ENCODE measurements around the gene PTCHD1. TPM values are rescaled to one million over a fixed set of nuclear protein-coding genes. Genes with fewer than 3 reads are reported as not detected.

PTCHD1 gene
- total RNA-seq: not detected

GRCh38 chrX:23334848-23335599, at the start of gene PTCHD1:
TSS of gene PTCHD1 (plus strand) at chrX:23334849. CDS start at chrX:23334876, 27 bp downstream.
- Mint-ChIP-seq H3K4me1 (ENCODE audit: low read depth) (peaks cover 8% of the 10 kb centered on the region), H3K9me3 (no peaks in the 10 kb centered on the region), H3K27me3 (ENCODE audit: low read depth) (peaks cover 49% of the 10 kb centered on the region), H3K4me3 (peak within 1 kb of the TSS; percentile 37), H3K36me3 (ENCODE audit: low read depth) (no peaks in the 10 kb centered on the region), H3K27ac (no peak within 1 kb of the TSS)
- intact Hi-C loops (cut with micrococcal nuclease): loop anchor here (10.0 kb wide), 1 partner anchor 300 kb away; no protein-coding TSS in a partner anchor
- no peak for DNase-seq
- CTCF ChIA-PET: no interaction called here

- intact Hi-C loops (cut with micrococcal nuclease): no loop called here
- no peak for DNase-seq
- Mint-ChIP-seq H3K36me3 (ENCODE audit: low read depth) (no peaks in the 10 kb centered on the region), H3K27me3 (ENCODE audit: low read depth) (no peaks in the 10 kb centered on the region), H3K4me1 (ENCODE audit: low read depth) (no peaks in the 10 kb centered on the region), H3K27ac (no peak overlapping the region), H3K9me3 (no peaks in the 10 kb centered on the region), H3K4me3 (no peak overlapping the region)
- CTCF ChIA-PET: no interaction called here
These were observed 47.9 kb upstream of the PTCHD1 start for GRCh38 chrX:23286731-23287130.

GRCh38 chrX:23287191-23287725, 47.4 kb upstream of the PTCHD1 start:
- CTCF ChIA-PET: no interaction called here
- H3K27me3 Mint-ChIP-seq (ENCODE audit: low read depth): no peaks in the 10 kb centered on the region
- H3K4me1 Mint-ChIP-seq (ENCODE audit: low read depth): no peaks in the 10 kb centered on the region
- no peak for DNase-seq
- H3K9me3 Mint-ChIP-seq: no peaks in the 10 kb centered on the region
- H3K4me3 Mint-ChIP-seq: no peak overlapping the region
- intact Hi-C loops (cut with micrococcal nuclease): no loop called here
- H3K36me3 Mint-ChIP-seq (ENCODE audit: low read depth): no peaks in the 10 kb centered on the region
- H3K27ac Mint-ChIP-seq: no peak overlapping the region

- Mint-ChIP-seq H3K9me3 (no peaks in the 10 kb centered on the region), H3K4me1 (ENCODE audit: low read depth) (no peaks in the 10 kb centered on the region), H3K27me3 (ENCODE audit: low read depth) (no peaks in the 10 kb centered on the region), H3K36me3 (ENCODE audit: low read depth) (no peaks in the 10 kb centered on the region), H3K27ac (no peak overlapping the region), H3K4me3 (no peak overlapping the region)
- CTCF ChIA-PET: no interaction called here
- no peak for DNase-seq
- intact Hi-C loops (cut with micrococcal nuclease): no loop called here
These were observed 42.2 kb upstream of the PTCHD1 start for GRCh38 chrX:23292354-23292987.

- no peak overlapping the region for H3K27ac Mint-ChIP-seq
- H3K36me3 Mint-ChIP-seq (ENCODE audit: low read depth): no peaks in the 10 kb centered on the region
- no peak for DNase-seq
- intact Hi-C loops (cut with micrococcal nuclease): no loop called here
- CTCF ChIA-PET: no interaction called here
- no peaks in the 10 kb centered on the region for H3K9me3 Mint-ChIP-seq
- H3K4me1 Mint-ChIP-seq (ENCODE audit: low read depth): no peaks in the 10 kb centered on the region
- no peak overlapping the region for H3K4me3 Mint-ChIP-seq
- H3K27me3 Mint-ChIP-seq (ENCODE audit: low read depth): no peaks in the 10 kb centered on the region
These were observed 41.5 kb upstream of the PTCHD1 start for GRCh38 chrX:23292988-23293651.

GRCh38 chrX:23304881-23305280, 29.8 kb upstream of the PTCHD1 start:
- no peak for DNase-seq
- CTCF ChIA-PET: interaction anchor here (1.0 kb wide), 1 partner anchor 35 kb away, joined by 3 read pairs; no protein-coding TSS in a partner anchor
- Mint-ChIP-seq H3K27me3 (ENCODE audit: low read depth) (peaks cover 3% of the 10 kb centered on the region), H3K36me3 (ENCODE audit: low read depth) (no peaks in the 10 kb centered on the region), H3K4me1 (ENCODE audit: low read depth) (no peaks in the 10 kb centered on the region), H3K27ac (no peak overlapping the region), H3K4me3 (no peak overlapping the region), H3K9me3 (no peaks in the 10 kb centered on the region)
- intact Hi-C loops (cut with micrococcal nuclease): no loop called here

- CTCF ChIA-PET: no interaction called here
- Mint-ChIP-seq H3K27me3 (ENCODE audit: low read depth) (no peaks in the 10 kb centered on the region), H3K4me1 (ENCODE audit: low read depth) (no peaks in the 10 kb centered on the region), H3K9me3 (no peaks in the 10 kb centered on the region), H3K4me3 (no peak overlapping the region), H3K27ac (no peak overlapping the region), H3K36me3 (ENCODE audit: low read depth) (no peaks in the 10 kb centered on the region)
- no peak for DNase-seq
- intact Hi-C loops (cut with micrococcal nuclease): no loop called here
These were observed 22.9 kb upstream of the PTCHD1 start for GRCh38 chrX:23311731-23312130.

GRCh38 chrX:23312136-23312535, 22.5 kb upstream of the PTCHD1 start:
- Mint-ChIP-seq H3K4me1 (ENCODE audit: low read depth) (no peaks in the 10 kb centered on the region), H3K27ac (no peak overlapping the region), H3K27me3 (ENCODE audit: low read depth) (no peaks in the 10 kb centered on the region), H3K36me3 (ENCODE audit: low read depth) (no peaks in the 10 kb centered on the region), H3K4me3 (no peak overlapping the region), H3K9me3 (no peaks in the 10 kb centered on the region)
- DNase-seq: no peak
- CTCF ChIA-PET: no interaction called here
- intact Hi-C loops (cut with micrococcal nuclease): no loop called here

GRCh38 chrX:23317799-23318724, 16.6 kb upstream of the PTCHD1 start:
- no peak overlapping the region for H3K4me3 Mint-ChIP-seq
- H3K27ac Mint-ChIP-seq: no peak overlapping the region
- H3K36me3 Mint-ChIP-seq (ENCODE audit: low read depth): no peaks in the 10 kb centered on the region
- H3K9me3 Mint-ChIP-seq: no peaks in the 10 kb centered on the region
- intact Hi-C loops (cut with micrococcal nuclease): no loop called here
- peak; percentile 35 for DNase-seq
- H3K27me3 Mint-ChIP-seq (ENCODE audit: low read depth): no peaks in the 10 kb centered on the region
- CTCF ChIA-PET: interaction anchor here (0.6 to 1.1 kb wide), 7 partner anchors 9 to 1333 kb away, joined by 3 to 4 read pairs (median 3); no protein-coding TSS in a partner anchor
- no peaks in the 10 kb centered on the region for H3K4me1 Mint-ChIP-seq (ENCODE audit: low read depth)

GRCh38 chrX:23327104-23327503, 7.5 kb upstream of the PTCHD1 start:
- Mint-ChIP-seq H3K4me1 (ENCODE audit: low read depth) (peaks cover 4% of the 10 kb centered on the region), H3K9me3 (no peaks in the 10 kb centered on the region), H3K4me3 (no peak overlapping the region), H3K27ac (no peak overlapping the region), H3K36me3 (ENCODE audit: low read depth) (no peaks in the 10 kb centered on the region), H3K27me3 (ENCODE audit: low read depth) (peaks cover 7% of the 10 kb centered on the region)
- CTCF ChIA-PET: interaction anchor here (1.2 kb wide), 1 partner anchor 9 kb away, joined by 3 read pairs; no protein-coding TSS in a partner anchor
- no peak for DNase-seq
- intact Hi-C loops (cut with micrococcal nuclease): no loop called here

- intact Hi-C loops (cut with micrococcal nuclease): loop anchor here (10.0 kb wide), 1 partner anchor 303 kb away; no protein-coding TSS in a partner anchor
- CTCF ChIA-PET: no interaction called here
- Mint-ChIP-seq H3K27me3 (ENCODE audit: low read depth) (peaks cover 36% of the 10 kb centered on the region), H3K4me1 (ENCODE audit: low read depth) (peaks cover 8% of the 10 kb centered on the region), H3K36me3 (ENCODE audit: low read depth) (no peaks in the 10 kb centered on the region), H3K4me3 (no peak overlapping the region), H3K9me3 (no peaks in the 10 kb centered on the region), H3K27ac (no peak overlapping the region)
- no peak for DNase-seq
These were observed 2.9 kb upstream of the PTCHD1 start for GRCh38 chrX:23331701-23332100.

Data from activated naive CD4-positive, alpha-beta T cell treated with anti-CD3 and anti-CD28 coated beads for 36 hours (primary cell).